GM19452 (cell line): ENCODE data around the gene RNGTT.
"Not testable (repeated sequence)": the region's sequence is repeated elsewhere in the genome, so short reads cannot be mapped to it uniquely, and the experiment has no call there.

ENCODE experiments used
- ATAC-seq: cut with Tn5 transposase; IDR thresholded peaks from one replicate; pipeline ENCODE4 v1.9.1; 2021; ENCODE audit not compliant: unreplicated experiment

The RNGTT gene

DNA sequence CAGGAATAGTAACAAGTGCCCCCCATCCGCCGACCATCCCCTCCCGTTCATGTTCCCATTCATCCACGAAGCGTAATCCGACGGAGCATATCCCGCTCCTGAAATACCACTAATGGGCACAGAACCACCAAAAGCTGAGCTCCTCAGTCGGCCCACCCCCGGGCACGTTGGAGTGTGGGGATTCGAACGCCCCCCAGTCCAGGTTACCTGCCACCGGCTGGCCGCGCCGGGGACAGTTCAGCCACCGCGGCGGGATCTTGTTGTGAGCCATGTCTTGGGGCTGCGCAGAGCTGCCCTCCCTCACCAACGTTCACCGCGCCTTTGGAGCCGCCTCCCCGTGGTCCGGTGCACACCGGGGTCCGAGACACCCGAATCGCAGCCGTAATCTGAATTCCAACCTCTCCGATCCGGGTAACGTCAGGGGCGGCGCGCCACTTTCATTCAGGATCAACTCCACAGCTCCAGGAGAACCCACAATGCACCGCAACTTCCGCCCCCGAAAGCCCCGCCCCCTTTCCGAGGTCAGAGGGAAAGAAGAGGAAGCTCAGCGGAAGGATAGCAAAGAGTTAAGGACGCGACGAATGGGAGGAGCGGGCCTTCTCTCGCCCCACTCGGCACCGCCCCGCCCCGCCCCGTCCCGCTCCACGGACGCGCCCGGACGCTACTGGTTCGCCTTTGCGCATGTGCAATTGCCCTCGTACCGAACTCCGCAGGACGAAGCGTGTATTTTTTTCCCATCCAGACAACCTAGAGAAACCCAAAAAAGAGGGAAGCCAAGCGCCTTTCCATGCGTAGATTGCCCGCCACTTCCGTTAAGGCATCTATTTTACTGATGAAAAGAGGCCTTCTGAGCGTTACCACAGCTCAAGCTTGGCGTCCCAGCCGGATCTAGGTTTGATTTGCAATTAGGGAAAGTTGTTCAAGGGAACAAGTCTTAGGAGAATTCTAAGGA is at the start of gene RNGTT:
RNGTT (minus strand) TSS at position 480 of the 952 bp plus-strand sequence; CDS start at position 271, 209 bp downstream.
- ATAC-seq: peak; percentile 97

DNA sequence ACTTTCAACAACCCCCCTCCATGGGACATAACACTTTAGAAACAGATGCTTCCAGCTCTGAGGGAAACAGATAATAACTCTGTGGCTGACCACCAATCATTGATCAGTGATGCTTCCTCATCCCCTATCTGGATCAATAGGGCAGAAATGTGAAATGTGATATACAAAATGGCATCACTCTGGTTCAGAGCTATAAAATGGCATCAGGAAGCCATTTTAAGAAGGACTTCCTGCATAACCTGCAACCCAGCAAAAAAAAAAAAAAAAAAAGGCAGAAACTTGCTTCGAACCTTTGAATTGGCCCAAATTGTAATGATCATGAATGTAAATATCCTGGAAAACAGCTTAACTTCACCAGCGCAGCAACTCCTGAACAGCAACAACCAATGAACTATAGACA is 48.0 kb upstream of the RNGTT start:
- no peak for ATAC-seq

DNA sequence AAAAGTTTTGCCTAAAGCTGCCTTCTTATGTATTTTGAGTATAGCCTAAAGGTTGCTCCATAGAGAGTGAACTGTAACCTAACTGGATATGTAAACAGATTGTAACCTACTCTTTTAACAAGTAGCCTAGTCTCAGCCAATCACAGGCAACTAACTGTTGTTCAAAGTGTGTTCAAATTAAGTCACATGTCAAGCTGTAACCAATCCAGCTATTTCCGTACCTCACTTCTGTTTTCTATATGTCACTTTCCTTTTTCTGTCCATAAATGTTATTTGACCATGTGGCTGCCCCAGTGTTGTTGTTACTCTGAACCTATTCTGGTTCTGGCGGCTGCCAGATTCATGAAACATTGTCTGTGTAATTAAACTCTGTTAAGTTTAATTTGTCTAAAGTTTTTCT is 47.4 kb upstream of the RNGTT start:
- no peak for ATAC-seq

- no peak for ATAC-seq
Measured at GRCh38 chr6:89009624-89010059, 46.2 kb upstream of the RNGTT start.

- ATAC-seq: no peak
Measured at GRCh38 chr6:89008815-89009374, 45.5 kb upstream of the RNGTT start.

GRCh38 chr6:89008001-89008814 is 44.8 kb upstream of the RNGTT start:
- ATAC-seq: no peak

DNA sequence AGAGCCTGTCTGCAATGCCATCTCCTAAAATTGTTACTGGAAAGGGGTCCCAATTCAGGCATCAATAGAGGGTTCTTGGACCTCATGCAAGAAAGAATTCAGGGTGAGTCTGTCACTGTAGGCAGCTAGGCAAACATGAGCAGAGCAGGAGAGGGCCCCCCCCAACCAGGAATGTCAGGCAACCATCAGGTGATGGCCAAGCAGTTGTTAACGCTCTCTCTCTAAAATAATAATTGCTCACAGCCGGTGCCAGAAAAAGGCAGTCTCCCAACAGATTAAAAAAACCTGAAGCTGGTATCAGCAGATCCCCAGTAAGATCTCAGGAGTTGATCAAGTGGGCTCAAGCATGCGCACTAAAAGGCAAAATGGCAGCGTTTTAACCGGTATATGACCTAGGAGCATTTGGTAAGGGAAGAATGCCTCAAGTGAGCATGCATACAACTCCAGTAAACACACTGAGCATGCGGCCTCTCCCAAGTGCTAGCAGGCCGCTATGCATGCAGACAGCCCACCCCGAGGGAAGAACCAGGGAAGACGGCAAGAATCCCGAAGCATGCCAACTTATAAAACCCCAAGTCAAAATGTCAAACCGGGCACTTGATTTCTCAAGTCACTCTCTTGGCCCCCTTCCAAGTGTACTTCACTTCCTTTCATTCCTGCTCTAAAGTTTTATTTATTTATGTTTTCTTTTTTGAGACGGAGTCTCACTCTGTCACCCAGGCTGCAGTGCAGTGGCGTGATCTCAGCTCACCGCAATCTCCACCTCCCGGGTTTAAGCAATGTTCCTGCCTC is 44.0 kb upstream of the RNGTT start:
- ATAC-seq: no peak

- no peak for ATAC-seq
Measured at GRCh38 chr6:89002523-89002922, 39.1 kb upstream of the RNGTT start.

DNA sequence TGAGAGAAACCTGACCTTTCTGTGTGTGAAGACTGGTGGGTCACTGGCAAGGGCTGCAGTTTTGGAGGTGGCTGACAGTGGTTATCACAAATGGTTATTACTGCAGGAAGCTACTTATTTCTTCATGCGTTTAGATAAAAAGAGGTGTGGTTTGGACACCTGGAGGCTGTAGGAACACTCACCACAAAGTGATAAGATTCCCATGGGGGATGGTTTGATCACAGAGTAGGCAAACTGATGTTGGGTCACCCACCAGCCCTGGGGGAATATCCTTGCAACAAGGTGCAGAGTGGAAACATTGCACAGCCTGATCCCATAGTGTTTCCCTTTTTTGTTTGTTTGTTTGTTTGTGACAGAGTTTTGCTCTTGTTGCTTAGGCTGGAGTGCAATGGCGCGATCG is 33.9 kb upstream of the RNGTT start:
- no peak for ATAC-seq

DNA sequence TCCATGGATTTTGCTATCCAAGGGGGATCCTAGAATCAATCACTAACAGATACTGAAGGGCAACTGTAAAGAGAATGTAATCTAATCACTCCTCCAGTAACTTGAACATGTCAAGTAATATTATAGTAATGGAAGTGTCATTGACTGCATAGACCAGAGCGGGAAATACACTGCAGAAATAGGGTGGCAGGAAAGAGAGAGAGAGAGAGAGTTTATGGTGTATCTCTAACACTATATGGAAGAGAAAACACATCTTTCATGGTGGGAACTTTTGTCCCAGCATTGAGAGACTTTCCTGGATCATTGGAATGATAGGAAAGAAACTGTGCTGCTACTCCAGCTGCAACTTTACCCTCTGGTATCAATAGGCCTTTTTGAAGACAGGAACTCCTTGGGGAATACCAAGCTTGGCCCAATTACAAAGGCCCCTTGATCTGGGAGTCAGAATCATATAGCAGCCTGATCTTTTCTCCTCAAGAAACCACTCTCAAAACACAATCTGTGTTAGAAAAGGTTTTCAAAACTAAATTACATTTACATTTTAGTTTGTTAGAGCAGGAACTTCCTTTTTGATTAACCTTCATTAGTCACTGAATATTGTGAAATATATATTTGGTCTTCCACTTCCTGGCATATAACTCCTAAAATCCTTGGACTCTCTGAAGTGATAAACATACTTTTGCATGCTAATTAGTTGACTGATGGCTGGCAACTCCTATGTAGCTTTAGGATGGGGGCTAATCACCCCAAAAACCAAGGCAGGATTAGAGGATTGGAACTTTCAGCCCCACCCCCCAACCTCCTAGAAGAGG is 29.5 kb upstream of the RNGTT start:
- ATAC-seq: no peak

- no peak for ATAC-seq
Measured at GRCh38 chr6:88989215-88989614, 25.8 kb upstream of the RNGTT start.

DNA sequence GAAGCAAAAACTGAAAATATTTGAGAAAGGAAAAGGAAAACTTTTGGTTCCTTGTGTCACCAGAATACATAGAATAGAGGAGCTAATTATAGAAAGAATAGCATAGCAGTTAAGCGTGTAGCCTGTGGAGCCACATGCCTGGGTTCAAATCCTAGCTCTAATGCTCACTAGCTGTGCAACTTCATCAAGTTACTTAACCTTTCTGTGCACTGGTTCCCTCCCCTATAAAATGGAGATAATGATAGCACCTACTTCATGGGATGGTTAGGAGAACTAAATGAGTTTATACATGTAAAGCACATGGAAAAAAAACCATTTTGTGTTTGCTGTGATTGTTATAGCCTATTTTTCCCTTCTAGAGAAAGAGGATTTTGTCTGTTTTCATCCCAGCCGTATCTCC is 24.5 kb upstream of the RNGTT start:
- ATAC-seq: no peak

- no peak for ATAC-seq
Measured at GRCh38 chr6:88985901-88986300, 22.5 kb upstream of the RNGTT start.

DNA sequence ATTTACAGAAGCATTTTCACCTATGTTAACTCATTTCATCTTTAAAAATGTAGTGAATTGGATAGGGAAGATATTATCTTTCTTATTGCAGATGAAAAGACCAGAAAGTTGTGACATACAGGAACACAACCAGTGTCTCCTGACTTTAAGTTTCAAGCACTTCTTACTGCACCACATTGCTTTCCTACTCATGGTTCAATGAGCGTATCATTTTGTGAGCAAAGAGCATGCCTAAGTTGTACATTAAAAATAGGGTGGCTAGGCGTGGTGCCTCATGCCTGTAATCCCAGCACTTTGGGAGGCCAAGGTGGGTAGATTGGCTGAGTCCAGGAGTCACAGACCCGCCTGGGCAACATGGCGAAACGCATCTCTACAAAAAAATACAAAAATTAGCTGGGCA is 21.2 kb upstream of the RNGTT start:
- ATAC-seq: no peak

DNA sequence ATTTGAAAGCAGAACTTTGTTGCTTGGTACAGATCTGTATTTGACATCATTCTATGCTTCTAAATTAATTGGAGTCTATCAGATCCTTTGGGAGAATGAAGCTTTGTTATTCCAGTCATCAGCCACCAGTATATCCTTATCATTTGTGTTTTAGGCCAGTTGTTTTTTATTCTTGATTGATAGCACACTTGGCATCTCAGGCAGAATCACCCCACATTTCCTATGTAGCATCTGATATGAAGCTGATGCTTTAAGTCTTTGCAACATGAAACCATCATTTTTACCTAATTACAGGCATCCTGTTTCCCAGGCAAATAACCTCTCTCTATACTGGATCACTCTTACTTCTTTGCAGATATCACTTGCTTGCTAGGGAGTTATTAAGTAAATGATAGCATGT is 20.7 kb upstream of the RNGTT start:
- ATAC-seq: no peak

GRCh38 chr6:88983532-88983931 is 20.1 kb upstream of the RNGTT start:
- ATAC-seq: no peak

DNA sequence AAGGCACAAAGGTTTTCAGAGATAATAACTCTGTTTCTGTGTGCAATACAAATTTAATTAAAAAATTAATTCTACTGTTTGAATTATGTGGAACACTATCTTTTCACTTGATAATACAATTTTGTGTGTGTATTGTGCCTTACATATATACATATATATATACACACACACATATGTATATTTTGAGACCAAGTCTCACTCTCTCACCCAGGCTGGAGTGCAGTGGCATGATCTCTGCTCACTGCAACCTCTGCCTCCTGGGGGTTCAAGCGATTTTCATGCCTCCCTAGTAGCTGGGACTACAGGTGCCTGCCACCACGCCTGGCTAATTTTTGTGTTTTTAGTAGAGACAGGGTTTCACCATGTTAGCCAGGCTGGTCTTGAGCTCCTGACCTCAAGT is 19.7 kb upstream of the RNGTT start:
- not testable (repeated sequence) for ATAC-seq

- ATAC-seq: no peak
Measured at GRCh38 chr6:88982720-88983119, 19.3 kb upstream of the RNGTT start.

GRCh38 chr6:88975369-88975768 is 12.0 kb upstream of the RNGTT start:
- ATAC-seq: no peak
